Measurements from ENCODE around the gene RAB5IF.

- TF ChIP-seq CTCF (IDR thresholded peaks at IDR 0.05) (no peak), POLR2A (IDR thresholded peaks at IDR 0.05) (no peak)
Observed at GRCh38 chr20:36653456-36653855, 47.9 kb downstream of the RAB5IF start.

All from testis (tissue), 2 donors.